GM20000 (cell line): ENCODE data around the gene EXD2.
"Not testable (repeated sequence)": the region's sequence is repeated elsewhere in the genome, so short reads cannot be mapped to it uniquely, and the experiment has no call there.

Experiments used
- DNase-seq: peaks from one replicate; pipeline ENCODE4 v3.0.0; 2012; ENCODE audit warnings: low spot score
- CTCF ChIP-seq: IDR thresholded peaks from 2 replicates; pipeline ENCODE4 v1.5.1; 2012; ENCODE audit warnings: mild to moderate bottlenecking, control low read depth; ENCODE audit errors: extremely low read depth, missing control alignments

EXD2 gene

GRCh38 chr14:69152902-69153151, 38.5 kb upstream of the EXD2 start, which contains the start of gene DCAF5:
DCAF5 (minus strand) TSS chr14:69153119; CDS start chr14:69152978, 141 bp downstream.
- DNase-seq: no peak
- no peak for TF ChIP-seq CTCF

GRCh38 chr14:69153152-69153872, 38.0 kb upstream of the EXD2 start:
- DNase-seq: peak; percentile 99
- no peak for TF ChIP-seq CTCF

GRCh38 chr14:69153873-69154270, 37.4 kb upstream of the EXD2 start:
- TF ChIP-seq CTCF: no peak
- DNase-seq: peak; percentile 26

GRCh38 chr14:69154779-69155178, 36.5 kb upstream of the EXD2 start:
- TF ChIP-seq CTCF: no peak
- no peak for DNase-seq

GRCh38 chr14:69156224-69156623, 35.1 kb upstream of the EXD2 start:
- no peak for TF ChIP-seq CTCF

GRCh38 chr14:69161590-69161989, 29.7 kb upstream of the EXD2 start:
- no peak for DNase-seq
- TF ChIP-seq CTCF: no peak

More at GRCh38 chr14:69156224-69156623, 35.1 kb upstream of the EXD2 start:
- no peak for DNase-seq

- DNase-seq: not testable (repeated sequence)
These were observed 25.5 kb upstream of the EXD2 start for GRCh38 chr14:69165787-69166186.

GRCh38 chr14:69170839-69171238, 20.5 kb upstream of the EXD2 start:
- DNase-seq: no peak
- no peak for TF ChIP-seq CTCF
